ACHN (cell line): ENCODE measurements around the gene FAM168B.

Experiments used
- DNase-seq: peaks from one replicate; pipeline ENCODE4 v3.0.0-alpha.2; 2015
- in situ Hi-C: cut with HindIII; loops from 2 replicates; pipeline ENCODE4 v1.10.0; 2017; ENCODE audit warnings: low sequenced_read_pairs, low pct_ligation_motif_present, low pct_unique_long_range_greater_than_20kb

Gene FAM168B

DNA sequence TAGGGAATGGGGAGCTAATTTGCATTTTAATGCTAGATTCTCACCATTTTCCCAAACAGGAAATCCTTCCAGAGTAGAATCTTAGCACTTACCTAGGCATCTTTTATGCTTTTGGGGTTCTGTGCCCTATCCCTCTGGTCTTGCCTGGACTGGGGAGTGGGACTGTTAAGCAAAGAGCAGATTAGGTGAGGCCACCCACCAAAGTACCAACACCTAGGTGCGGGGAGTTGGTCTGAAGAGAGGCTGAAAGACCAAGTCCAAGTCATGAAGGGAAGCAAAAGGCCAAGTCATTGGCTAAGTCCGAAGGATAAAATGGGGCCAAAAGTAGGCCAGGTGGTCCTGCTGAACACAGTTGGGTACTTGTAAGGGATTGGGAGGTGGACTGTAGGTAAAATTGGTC, 86.7 kb downstream of the FAM168B start:
- DNase-seq, result no peak
- in situ Hi-C loops, result no loop called here

DNA sequence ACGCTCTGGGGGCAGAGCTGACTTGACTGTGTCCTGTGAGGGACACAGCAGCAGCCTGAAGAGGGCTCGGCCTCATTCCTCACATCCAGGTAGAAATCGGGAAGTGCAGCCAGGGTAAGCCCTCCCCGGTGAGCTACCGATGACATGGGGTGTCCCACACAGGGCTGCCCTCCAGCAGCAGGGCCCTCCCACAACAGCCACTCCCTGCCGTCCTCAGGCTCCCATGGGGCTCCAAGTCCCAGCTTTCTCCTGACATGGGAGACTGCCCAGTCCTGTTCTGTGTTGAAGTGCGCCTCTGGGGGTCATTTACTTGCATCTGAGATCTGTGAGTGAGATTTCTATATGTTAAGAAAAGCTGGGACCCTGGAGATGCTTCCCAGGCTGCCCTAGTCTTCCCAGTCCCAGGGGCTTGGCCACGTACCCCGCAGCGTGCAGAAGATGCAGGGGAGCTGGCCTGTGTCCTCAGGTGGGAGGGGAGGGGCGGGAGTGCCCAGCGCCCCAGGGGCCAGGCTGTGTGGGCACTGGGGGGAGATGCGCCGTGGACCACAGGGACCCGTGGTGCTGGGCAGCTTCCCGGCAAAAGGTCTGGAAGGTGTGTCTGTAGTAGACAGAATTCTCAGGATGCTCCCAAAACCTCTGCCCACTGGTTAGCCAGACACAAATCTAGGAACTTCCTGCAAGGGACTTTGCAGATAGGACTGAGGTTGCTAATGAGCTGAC, 87.9 kb downstream of the FAM168B start:
- DNase-seq, result no peak
- in situ Hi-C loops, result no loop called here

DNA sequence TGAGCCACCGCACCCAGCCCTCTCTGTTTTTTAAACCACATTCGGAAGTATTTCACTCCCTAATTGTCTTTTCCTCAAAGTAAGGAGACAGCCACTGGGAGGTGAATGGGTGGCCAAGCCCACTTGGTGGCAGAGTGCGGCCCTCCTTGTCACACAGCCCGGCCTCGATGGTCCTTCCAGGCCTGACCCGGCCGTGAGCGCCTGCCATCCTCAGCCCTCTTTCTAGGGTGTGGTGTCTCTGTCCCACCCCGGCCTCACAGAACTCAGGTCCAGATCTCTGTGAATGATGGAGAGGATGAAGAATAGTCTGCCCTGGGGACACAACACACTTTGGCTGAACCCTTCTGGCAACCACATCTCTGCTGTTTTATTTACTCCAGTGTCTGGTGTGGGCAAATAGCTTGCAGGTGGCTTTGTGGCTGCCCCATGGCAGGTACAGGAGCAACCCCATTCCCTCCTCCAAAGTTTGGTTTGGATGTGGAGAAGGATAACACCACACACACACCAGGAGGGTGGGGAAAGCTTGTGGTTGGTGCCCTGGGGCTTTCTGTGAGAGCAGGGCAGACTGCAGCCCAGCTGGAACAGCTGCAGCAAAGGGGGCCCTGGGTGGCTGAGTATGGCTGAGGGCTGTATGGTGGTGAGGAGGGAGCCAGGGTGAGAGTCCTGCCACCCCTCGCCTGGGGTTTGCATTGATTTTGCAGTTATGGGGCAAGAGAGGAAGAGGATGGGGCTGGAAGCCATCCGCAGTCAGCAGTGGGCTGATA, 88.6 kb downstream of the FAM168B start:
- in situ Hi-C loops, result no loop called here
- DNase-seq, result no peak

DNA sequence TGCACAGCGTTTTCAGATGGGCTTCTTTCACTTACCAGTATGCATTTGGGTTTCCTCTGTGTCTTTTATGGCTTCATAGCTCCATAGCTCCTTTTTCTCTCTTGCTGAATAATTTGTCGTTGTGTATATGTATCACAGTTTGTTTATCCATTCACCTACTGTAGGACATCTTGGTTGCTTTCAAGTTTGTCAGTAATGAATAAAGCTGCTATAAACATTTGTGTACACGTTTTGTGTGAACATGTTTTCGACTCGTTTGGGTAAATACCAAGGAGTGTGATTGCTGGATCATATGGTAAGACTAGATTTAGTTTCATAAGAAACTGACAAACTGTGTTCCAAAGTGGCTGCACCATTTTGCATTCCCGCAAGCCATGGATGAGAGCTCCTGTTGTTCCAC, 94.7 kb downstream of the FAM168B start:
- in situ Hi-C loops, result no loop called here
- DNase-seq, result no peak
